Stimulated activated CD4-positive, alpha-beta T cell treated with anti-CD3 and anti-CD28 coated beads, Interleukin-1b, Interleukin-23, amount 100 ng/mL, for 48 hours (primary cell): ENCODE measurements around the gene PNPLA6.

ENCODE experiments used
- DNase-seq: peaks from one replicate; pipeline ENCODE4 v3.0.0-alpha.2; 2020

The PNPLA6 gene

GRCh38 chr19:7515645-7516151, 19.8 kb upstream of the PNPLA6 start, which contains the start of gene ZNF358:
Gene ZNF358 (plus strand): TSS chr19:7516103. CDS start chr19:7519243, 3,140 bp downstream.
- DNase-seq: peak; percentile 25

- no peak for DNase-seq
Observed at GRCh38 chr19:7516333-7516732, 19.2 kb upstream of the PNPLA6 start.

- DNase-seq: no peak
Observed at GRCh38 chr19:7516878-7517277, 18.6 kb upstream of the PNPLA6 start.

- no peak for DNase-seq
Observed at GRCh38 chr19:7519361-7520130, 16.0 kb upstream of the PNPLA6 start.

- DNase-seq: no peak
Observed at GRCh38 chr19:7520131-7521051, 15.1 kb upstream of the PNPLA6 start.

- no peak for DNase-seq
Observed at GRCh38 chr19:7521551-7522071, 13.9 kb upstream of the PNPLA6 start.

- DNase-seq: peak; percentile 100
Observed at GRCh38 chr19:7522072-7522922, 13.2 kb upstream of the PNPLA6 start, which contains the start of gene MCOLN1. Gene MCOLN1 (plus strand): TSS chr19:7522624. CDS start chr19:7522751, 127 bp downstream.

GRCh38 chr19:7522923-7523667, 12.4 kb upstream of the PNPLA6 start:
- no peak for DNase-seq

- no peak for DNase-seq
Observed at GRCh38 chr19:7524523-7524922, 11.0 kb upstream of the PNPLA6 start.

GRCh38 chr19:7524992-7525739, 10.4 kb upstream of the PNPLA6 start:
- no peak for DNase-seq

GRCh38 chr19:7526059-7526929, 9.2 kb upstream of the PNPLA6 start:
- DNase-seq: no peak

- DNase-seq: no peak
Observed at GRCh38 chr19:7527516-7528191, 7.9 kb upstream of the PNPLA6 start.

- DNase-seq: no peak
Observed at GRCh38 chr19:7528192-7528519, 7.4 kb upstream of the PNPLA6 start.

- no peak for DNase-seq
Observed at GRCh38 chr19:7528522-7529245, 6.8 kb upstream of the PNPLA6 start.

GRCh38 chr19:7529246-7529600, 6.3 kb upstream of the PNPLA6 start:
- DNase-seq: no peak

- DNase-seq: no peak
Observed at GRCh38 chr19:7529610-7530490, 5.7 kb upstream of the PNPLA6 start.

GRCh38 chr19:7533281-7533885, 2.1 kb upstream of the PNPLA6 start:
- no peak for DNase-seq
